ENCODE measurements around the gene RTF1. TPM values are rescaled to one million over a fixed set of nuclear protein-coding genes. Genes with fewer than 3 reads are reported as not detected.

The RTF1 gene
- total and polyA plus RNA-seq, 2 donors (not counting 3 experiments of a cell fraction or from before 2014, with no cell fraction given) = 19.2 to 40.6 TPM

- POLR2A ChIA-PET = no interaction called here
- no peak for FAIRE-seq
- no peak overlapping the region for H3K4me3 ChIP-seq (replicated peaks in 1 of 3; ENCODE audit: insufficient read depth in 1 of 3, low read depth in 1 of 3, low read length in 3 of 3)
Observed at GRCh38 chr15:41510728-41511127, 93.8 kb downstream of the RTF1 start.

More at GRCh38 chr15:41510728-41511127, 93.8 kb downstream of the RTF1 start:
- no peak overlapping the region for H3K9ac ChIP-seq (replicated peaks; ENCODE audit: extremely low read depth, insufficient read depth, low read length)
- H4K20me1 ChIP-seq (replicated peaks; ENCODE audit: control insufficient read depth, extremely low read depth, insufficient read depth, low read length) = no peaks in the 10 kb centered on the region
- CTCF ChIA-PET = interaction anchor here (1.0 kb wide), 1 partner anchor 45 kb away, joined by 4 read pairs; no protein-coding TSS in a partner anchor
- intact Hi-C loops (cut with micrococcal nuclease) (no loop called here), dilution Hi-C loops (cut with MboI; ENCODE audit: extremely low pct_ligation_motif_present, low sequenced_read_pairs) (no loop called here)
- no peaks in the 10 kb centered on the region for H3K36me3 ChIP-seq (ENCODE audit: control insufficient read depth in 2 of 2, extremely low read depth in 1 of 2, insufficient read depth in 2 of 2, low read length in 2 of 2)
- H3K79me2 ChIP-seq (ENCODE audit: control insufficient read depth, insufficient read depth, low read length) = no peaks in the 10 kb centered on the region
- H3K27ac ChIP-seq (ENCODE audit: insufficient read depth, low read depth, low read length) = no peak overlapping the region
- H3K27me3 ChIP-seq (ENCODE audit: control insufficient read depth in 2 of 2, insufficient read depth in 2 of 2, low read length in 2 of 2) = peaks cover 37 to 38% of the 10 kb centered on the region in 2 experiments
- no peak for DNase-seq (ENCODE audit: low read depth, low spot score)
- TF ChIP-seq FOS (IDR thresholded peaks at IDR 0.05; ENCODE audit: borderline replicate concordance, insufficient read depth, low read length) (no peak), POLR2AphosphoS5 (IDR thresholded peaks at IDR 0.05; ENCODE audit: insufficient read depth, low read depth, low read length) (no peak), POLR2A (IDR thresholded peaks at IDR 0.05; ENCODE audit: low read depth, low read length) (no peak), MYC (IDR thresholded peaks at IDR 0.05; ENCODE audit: low read depth, low read length) (no peak), JUN (IDR thresholded peaks at IDR 0.05; ENCODE audit: borderline replicate concordance, insufficient read depth, insufficient read length, low read depth) (no peak), GATA2 (IDR thresholded peaks at IDR 0.05; ENCODE audit: insufficient read depth, insufficient read length, low read depth, low read length) (no peak), EZH2 (IDR thresholded peaks at IDR 0.05; ENCODE audit: borderline replicate concordance, low read depth, low read length, severe bottlenecking) (no peak)
- TF ChIP-seq, protein P1, sequence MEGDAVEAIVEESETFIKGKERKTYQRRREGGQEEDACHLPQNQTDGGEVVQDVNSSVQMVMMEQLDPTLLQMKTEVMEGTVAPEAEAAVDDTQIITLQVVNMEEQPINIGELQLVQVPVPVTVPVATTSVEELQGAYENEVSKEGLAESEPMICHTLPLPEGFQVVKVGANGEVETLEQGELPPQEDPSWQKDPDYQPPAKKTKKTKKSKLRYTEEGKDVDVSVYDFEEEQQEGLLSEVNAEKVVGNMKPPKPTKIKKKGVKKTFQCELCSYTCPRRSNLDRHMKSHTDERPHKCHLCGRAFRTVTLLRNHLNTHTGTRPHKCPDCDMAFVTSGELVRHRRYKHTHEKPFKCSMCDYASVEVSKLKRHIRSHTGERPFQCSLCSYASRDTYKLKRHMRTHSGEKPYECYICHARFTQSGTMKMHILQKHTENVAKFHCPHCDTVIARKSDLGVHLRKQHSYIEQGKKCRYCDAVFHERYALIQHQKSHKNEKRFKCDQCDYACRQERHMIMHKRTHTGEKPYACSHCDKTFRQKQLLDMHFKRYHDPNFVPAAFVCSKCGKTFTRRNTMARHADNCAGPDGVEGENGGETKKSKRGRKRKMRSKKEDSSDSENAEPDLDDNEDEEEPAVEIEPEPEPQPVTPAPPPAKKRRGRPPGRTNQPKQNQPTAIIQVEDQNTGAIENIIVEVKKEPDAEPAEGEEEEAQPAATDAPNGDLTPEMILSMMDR (IDR thresholded peaks at IDR 0.05; ENCODE audit: extremely low read depth in 1 of 2, insufficient read depth in 1 of 2, low read depth in 1 of 2, low read length in 2 of 2) = no peak
- TF ChIP-seq, protein P2, sequence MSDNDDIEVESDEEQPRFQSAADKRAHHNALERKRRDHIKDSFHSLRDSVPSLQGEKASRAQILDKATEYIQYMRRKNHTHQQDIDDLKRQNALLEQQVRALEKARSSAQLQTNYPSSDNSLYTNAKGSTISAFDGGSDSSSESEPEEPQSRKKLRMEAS (IDR thresholded peaks at IDR 0.05; ENCODE audit: insufficient read depth, insufficient read length) = no peak
- H2AFZ ChIP-seq (ENCODE audit: low read depth, low read length) = no peak overlapping the region
- H3K9me3 ChIP-seq (replicated peaks; ENCODE audit: control insufficient read depth, insufficient read depth, low read length) = no peaks in the 10 kb centered on the region
- no peak overlapping the region for H3K4me2 ChIP-seq (ENCODE audit: insufficient read depth, low read length)
- no peaks in the 10 kb centered on the region for H3K9me1 ChIP-seq (replicated peaks; ENCODE audit: control insufficient read depth, extremely low read depth, insufficient read depth, low read length)
- H3K4me1 ChIP-seq (ENCODE audit: control insufficient read depth, extremely low read depth, insufficient read depth, low read length) = peaks cover 8% of the 10 kb centered on the region
- no TSS peak for BruUV-seq (replicated peaks)

Data from endothelial cell of umbilical vein (primary cell).